Mucosa of descending colon (tissue), 3 donors: ENCODE results near the gene CTNND2. TPM values are rescaled to one million over a fixed set of nuclear protein-coding genes. Genes with fewer than 3 reads are reported as not detected.

Experiments used
- ATAC-seq: fragments of 200-7000 bp; cut with Tn5 transposase; one replicate; pipeline ENCODE4 v1.9.1; 2020; ENCODE audit warnings: mild to moderate bottlenecking, moderate library complexity
- DNase-seq, 3 donors: peaks; one replicate each; pipeline ENCODE4 v3.0.0-alpha.2; 2020
- H3K36me3 ChIP-seq: fragments of 200-600 bp; one replicate; pipeline ENCODE4 v1.8.0; 2021; ENCODE audit warnings: low read depth, mild to moderate bottlenecking
- H3K4me1 ChIP-seq: fragments of 200-600 bp; one replicate; pipeline ENCODE4 v1.8.0; 2021; ENCODE audit warnings: low read depth, mild to moderate bottlenecking
- H3K4me3 ChIP-seq: fragments of 200-600 bp; one replicate; pipeline ENCODE4 v1.8.0; 2021; ENCODE audit warnings: mild to moderate bottlenecking
- H3K9me3 ChIP-seq: fragments of 200-600 bp; one replicate; pipeline ENCODE4 v1.8.0; 2021; ENCODE audit warnings: mild to moderate bottlenecking
- CTCF ChIP-seq: fragments of 200-600 bp; IDR thresholded peaks from one replicate; pipeline ENCODE4 v1.8.0; 2022; ENCODE audit warnings: antibody characterized with exemption, mild to moderate bottlenecking
- intact Hi-C, 2 donors: fragments of 100-400 bp; cut with DNase I in 1 of 2; cut with micrococcal nuclease in 1 of 2; formaldehyde crosslinking; loops; one replicate each; pipeline versions ENCODE4 v1.11.0 to v1.11.1; 2022; cut with DNase I, micrococcal nuclease
- total RNA-seq, 3 donors: library from RNA; stranded (reverse); fragmentation: NEBNext Ultra II Directional in 2 of 3; extraction: Animal tissue kit (Norgen Biotek cat#: 25700) in 2 of 3; gene quantifications; one replicate each; pipeline versions ENCODE4 v1.2.1 to v1.2.4, GENCODE V29; 2021 to 2023
- donor health status: DM: no; HTN: no; CAD: no; lungs with moderate emphysema.
- donor health status: DM: no; HTN: no; CAD: no.
- donor health status: DM: no; HTN: yes; CAD: no.

CTNND2 gene
- total RNA-seq, 3 donors from 2014 or later: 0.70 to 3.4 (median 0.81) TPM

DNA sequence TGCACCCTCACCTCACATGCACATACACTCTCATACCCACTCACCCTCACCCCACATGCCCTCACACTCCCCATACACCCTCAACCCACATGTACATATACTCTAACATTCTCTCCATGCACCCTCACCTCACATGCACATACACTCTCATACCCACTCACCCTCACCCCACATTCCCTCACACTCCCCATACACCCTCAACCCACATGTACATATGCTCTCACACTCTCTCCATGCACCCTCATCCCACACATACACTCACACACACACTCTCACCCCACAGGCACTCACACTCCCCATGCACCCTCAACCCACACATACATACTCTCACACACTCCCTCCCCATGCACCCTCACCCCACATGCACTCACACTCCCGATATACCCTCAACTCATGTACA, 593.0 kb downstream of the CTNND2 start:
- H3K4me3 ChIP-seq: no peak overlapping the region
- H3K36me3 ChIP-seq: no peaks in the 10 kb centered on the region
- intact Hi-C loops: no loop called here
- ATAC-seq (no peak), DNase-seq (no peak)
- H3K9me3 ChIP-seq: no peaks in the 10 kb centered on the region
- H3K4me1 ChIP-seq: no peaks in the 10 kb centered on the region
- TF ChIP-seq CTCF: no peak

DNA sequence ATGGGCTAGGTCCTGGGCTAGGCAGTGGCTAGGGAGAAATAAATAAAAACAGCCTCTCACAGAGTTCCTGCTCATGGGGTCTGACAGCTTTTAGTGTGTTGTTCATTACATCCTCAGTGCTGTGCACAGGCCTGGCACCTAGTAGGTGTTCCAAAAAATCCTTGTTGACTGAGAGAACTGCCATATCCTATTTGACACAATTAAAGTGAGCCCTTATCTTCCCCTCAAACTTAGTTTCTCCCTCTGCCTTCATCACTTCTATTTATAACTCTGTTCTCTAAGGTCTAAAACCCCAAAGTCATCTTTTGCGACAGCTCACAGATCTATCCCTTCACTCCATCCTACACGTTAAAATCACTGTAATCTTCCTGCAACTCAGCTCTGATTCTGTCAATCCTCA, 594.1 kb downstream of the CTNND2 start:
- intact Hi-C loops: no loop called here
- Histone ChIP-seq H3K9me3 (no peaks in the 10 kb centered on the region), H3K36me3 (no peaks in the 10 kb centered on the region), H3K4me3 (no peak overlapping the region), H3K4me1 (no peaks in the 10 kb centered on the region)
- no peak for TF ChIP-seq CTCF
- DNase-seq: no peak
- ATAC-seq: no peak

DNA sequence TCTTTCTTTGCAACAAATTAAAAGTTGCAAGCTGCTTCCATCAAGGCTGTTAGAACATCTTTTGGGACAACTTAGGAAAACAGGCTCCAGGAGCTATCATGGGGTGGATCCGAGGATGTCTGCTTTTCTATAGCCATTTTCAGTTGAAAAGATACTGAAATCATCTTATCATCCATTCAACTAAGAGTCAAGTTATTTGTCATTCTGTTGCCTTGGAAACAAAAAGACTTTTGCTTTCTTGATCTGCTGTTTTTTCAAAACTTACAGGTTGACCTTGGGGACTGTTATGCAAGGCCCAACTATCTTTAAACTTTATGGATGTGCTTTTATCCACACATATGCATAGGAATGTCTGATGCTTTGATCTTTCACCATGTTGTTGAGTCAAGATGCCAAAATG, 597.9 kb downstream of the CTNND2 start:
- Histone ChIP-seq H3K4me1 (no peaks in the 10 kb centered on the region), H3K36me3 (no peaks in the 10 kb centered on the region), H3K4me3 (no peak overlapping the region), H3K9me3 (no peaks in the 10 kb centered on the region)
- no peak for DNase-seq
- intact Hi-C loops: no loop called here
- no peak for ATAC-seq
- no peak for TF ChIP-seq CTCF

DNA sequence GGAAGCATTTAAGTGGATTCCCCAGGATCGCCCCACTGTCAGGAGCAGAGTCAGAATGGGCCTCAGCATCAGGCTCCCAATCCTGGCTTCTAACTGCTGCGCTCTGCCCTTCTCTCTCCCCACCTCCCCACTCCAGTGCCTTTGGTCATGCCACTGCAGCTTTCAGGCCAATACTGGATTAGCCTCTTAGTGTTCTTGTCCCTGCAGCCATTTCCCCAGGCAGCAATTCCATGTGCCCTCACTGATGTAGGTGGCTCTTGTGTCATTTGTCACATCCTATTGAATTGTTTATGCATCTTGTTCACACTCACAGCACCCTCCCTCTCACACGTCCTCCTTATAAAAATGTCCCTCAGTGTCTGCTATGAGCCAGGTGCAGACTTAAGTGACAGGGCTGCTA, 599.0 kb downstream of the CTNND2 start:
- H3K36me3 ChIP-seq: no peaks in the 10 kb centered on the region
- ATAC-seq: no peak
- H3K9me3 ChIP-seq: no peaks in the 10 kb centered on the region
- no peak for TF ChIP-seq CTCF
- DNase-seq: no peak
- no peak overlapping the region for H3K4me3 ChIP-seq
- H3K4me1 ChIP-seq: no peaks in the 10 kb centered on the region
- intact Hi-C loops: no loop called here

DNA sequence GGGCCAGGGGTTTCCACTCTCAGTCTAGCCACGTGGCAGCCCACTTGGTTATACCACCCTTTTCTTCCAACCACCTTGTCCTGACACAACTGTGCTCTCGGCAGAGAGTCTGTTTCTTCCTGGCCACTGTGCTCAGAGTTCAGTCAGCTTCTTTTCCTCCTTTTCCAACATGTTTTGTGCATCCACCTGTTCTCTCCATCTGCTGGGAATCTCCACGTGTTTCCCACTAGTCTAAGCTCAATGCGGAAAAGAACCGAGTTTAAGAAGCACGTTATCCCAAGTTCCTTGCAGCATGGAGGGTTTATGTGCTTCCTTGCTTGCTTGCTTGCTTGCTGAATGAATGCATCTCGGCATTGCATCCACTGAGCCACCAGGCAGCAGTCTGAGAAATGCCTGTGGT, 599.6 kb downstream of the CTNND2 start:
- Histone ChIP-seq H3K9me3 (no peaks in the 10 kb centered on the region), H3K4me3 (no peak overlapping the region), H3K4me1 (no peaks in the 10 kb centered on the region), H3K36me3 (no peaks in the 10 kb centered on the region)
- DNase-seq (no peak), ATAC-seq (no peak)
- intact Hi-C loops: no loop called here
- no peak for TF ChIP-seq CTCF

- Histone ChIP-seq H3K9me3 (no peaks in the 10 kb centered on the region), H3K4me1 (no peaks in the 10 kb centered on the region), H3K36me3 (no peaks in the 10 kb centered on the region), H3K4me3 (no peak overlapping the region)
- no peak for DNase-seq
- intact Hi-C loops: no loop called here
- no peak for ATAC-seq
- no peak for TF ChIP-seq CTCF
Observed at GRCh38 chr5:11302663-11303062, 601.6 kb downstream of the CTNND2 start.
